Breast epithelium (tissue), 3 donors: ENCODE data around the gene SLC25A36.

Experiments
- CTCF ChIP-seq, 3 donors: fragments of 450-650 bp; IDR thresholded peaks; one replicate each; pipeline ENCODE4 v1.5.1; 2016 to 2017; ENCODE audit warnings: antibody characterized with exemption in 3 of 3, mild to moderate bottlenecking in 3 of 3, moderate library complexity in 3 of 3
- POLR2A ChIP-seq: fragments of 450-650 bp; IDR thresholded peaks from one replicate; pipeline ENCODE4 v1.6.1; 2016; ENCODE audit warnings: antibody characterized with exemption, mild to moderate bottlenecking, moderate library complexity

- TF ChIP-seq POLR2A (no peak), CTCF (IDR thresholded peaks at IDR 0.05) (no peak)
These were observed 17.4 kb upstream of the SLC25A36 start for GRCh38 chr3:140924097-140924873.
